ENCODE measurements around the gene CUL7. TPM values are rescaled to one million over a fixed set of nuclear protein-coding genes. Genes with fewer than 3 reads are reported as not detected.

CUL7 gene
- total and polyA plus RNA-seq, 10 of the 15 experiments (the other 5 are each of a cell fraction or from before 2014, with no cell fraction given), result 0.66 to 18.4 (median 10.9) TPM

DNA sequence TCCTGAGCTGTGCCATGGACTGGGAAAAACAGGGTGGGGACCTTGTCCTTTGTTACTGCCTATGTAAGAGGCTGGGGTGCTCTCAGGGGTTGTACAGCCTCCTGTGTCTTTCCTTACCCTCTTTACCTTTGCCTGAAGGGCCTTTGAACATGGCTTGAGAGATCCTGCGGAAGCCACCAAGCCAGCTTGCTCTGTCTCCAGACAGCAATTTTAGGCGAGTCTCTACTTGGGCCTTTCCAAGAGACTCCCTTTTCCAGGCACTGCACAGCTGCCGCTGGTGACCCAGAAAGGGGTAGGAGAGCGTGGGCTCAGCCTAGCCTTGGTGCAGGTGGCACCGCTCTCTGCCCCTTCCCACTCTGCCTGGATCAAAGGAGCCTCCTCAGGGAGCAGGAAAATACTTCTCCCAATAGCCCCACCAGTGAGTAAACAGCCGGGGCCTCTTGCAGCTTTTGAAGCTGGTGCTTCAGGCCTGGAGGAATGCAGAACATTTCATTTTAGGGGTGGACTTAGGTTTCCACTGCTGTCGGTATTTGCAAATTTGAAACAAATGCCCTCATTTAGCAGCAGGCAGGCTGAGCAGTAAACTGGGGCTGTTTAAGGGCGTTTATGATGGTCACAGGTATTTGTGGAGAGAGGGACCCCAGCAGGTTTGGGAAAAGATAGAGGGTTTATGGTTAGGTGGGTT lies 36.4 kb upstream of the CUL7 start:
- no peak for FAIRE-seq
- ChIA-PET POLR2A (interaction anchor here (0.9 kb wide), 1 partner anchor 8 kb away, joined by 5 read pairs; no protein-coding TSS in a partner anchor), SMC1A (ENCODE audit: uncharacterized antibody, unreplicated experiment) (interaction anchor here (1.0 kb wide), 1 partner anchor 10 kb away, joined by 4 read pairs; no protein-coding TSS in a partner anchor), RAD21 (ENCODE audit: unreplicated experiment) (no interaction called here), CTCF (interaction anchor here (1.2 kb wide), 1 partner anchor 8 kb away, joined by 5 read pairs; no protein-coding TSS in a partner anchor)
- no peak for ATAC-seq
- Histone ChIP-seq H3K79me2 (ENCODE audit: control insufficient read depth, insufficient read depth, low read length) (no peaks in the 10 kb centered on the region), H3K4me1 (ENCODE audit: control insufficient read depth, insufficient read depth, low read length) (peaks cover 12% of the 10 kb centered on the region), H3K4me2 (ENCODE audit: control insufficient read depth, insufficient read depth) (no peak overlapping the region), H3K36me3 (ENCODE audit: control insufficient read depth in 2 of 2, insufficient read depth in 2 of 2, low read length in 1 of 2) (no peaks in the 10 kb centered on the region), H3K9ac (ENCODE audit: control insufficient read depth, insufficient read depth, low read length) (no peak overlapping the region), H2AFZ (ENCODE audit: control insufficient read depth, low read depth, low read length) (no peak overlapping the region), H3K27ac (ENCODE audit: control insufficient read depth, insufficient read depth) (no peak overlapping the region), H3K9me3 (replicated peaks; ENCODE audit: control insufficient read depth, insufficient read depth, low read length) (no peaks in the 10 kb centered on the region), H3K4me3 (no peak overlapping the region), H4K20me1 (ENCODE audit: control insufficient read depth, insufficient read depth) (no peaks in the 10 kb centered on the region), H3K27me3 (replicated peaks in 1 of 2; ENCODE audit: control insufficient read depth in 2 of 2, insufficient read depth in 2 of 2, low read length in 1 of 2) (no peaks in the 10 kb centered on the region)
- WGBS (ENCODE audit: insufficient coverage, insufficient replicate concordance, low lambda C conversion rate, missing lambda C conversion rate), result 60% methylated on average over 8 of the region's 8 CpGs
- intact Hi-C loops (cut with micrococcal nuclease; ENCODE audit: unreplicated experiment) (no loop called here), in situ Hi-C loops (cut with MboI) (no loop called here)
- no peak for DNase-seq (ENCODE audit: low read depth, low spot score)
- no TSS peak for BruUV-seq (replicated peaks)
- TF ChIP-seq, protein P1, sequence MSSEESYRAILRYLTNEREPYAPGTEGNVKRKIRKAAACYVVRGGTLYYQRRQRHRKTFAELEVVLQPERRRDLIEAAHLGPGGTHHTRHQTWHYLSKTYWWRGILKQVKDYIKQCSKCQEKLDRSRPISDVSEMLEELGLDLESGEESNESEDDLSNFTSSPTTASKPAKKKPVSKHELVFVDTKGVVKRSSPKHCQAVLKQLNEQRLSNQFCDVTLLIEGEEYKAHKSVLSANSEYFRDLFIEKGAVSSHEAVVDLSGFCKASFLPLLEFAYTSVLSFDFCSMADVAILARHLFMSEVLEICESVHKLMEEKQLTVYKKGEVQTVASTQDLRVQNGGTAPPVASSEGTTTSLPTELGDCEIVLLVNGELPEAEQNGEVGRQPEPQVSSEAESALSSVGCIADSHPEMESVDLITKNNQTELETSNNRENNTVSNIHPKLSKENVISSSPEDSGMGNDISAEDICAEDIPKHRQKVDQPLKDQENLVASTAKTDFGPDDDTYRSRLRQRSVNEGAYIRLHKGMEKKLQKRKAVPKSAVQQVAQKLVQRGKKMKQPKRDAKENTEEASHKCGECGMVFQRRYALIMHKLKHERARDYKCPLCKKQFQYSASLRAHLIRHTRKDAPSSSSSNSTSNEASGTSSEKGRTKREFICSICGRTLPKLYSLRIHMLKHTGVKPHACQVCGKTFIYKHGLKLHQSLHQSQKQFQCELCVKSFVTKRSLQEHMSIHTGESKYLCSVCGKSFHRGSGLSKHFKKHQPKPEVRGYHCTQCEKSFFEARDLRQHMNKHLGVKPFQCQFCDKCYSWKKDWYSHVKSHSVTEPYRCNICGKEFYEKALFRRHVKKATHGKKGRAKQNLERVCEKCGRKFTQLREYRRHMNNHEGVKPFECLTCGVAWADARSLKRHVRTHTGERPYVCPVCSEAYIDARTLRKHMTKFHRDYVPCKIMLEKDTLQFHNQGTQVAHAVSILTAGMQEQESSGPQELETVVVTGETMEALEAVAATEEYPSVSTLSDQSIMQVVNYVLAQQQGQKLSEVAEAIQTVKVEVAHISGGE (CRISPR knock-in tag; IDR thresholded peaks at IDR 0.05), result no peak
- TF ChIP-seq CBX3 (IDR thresholded peaks at IDR 0.05; ENCODE audit: borderline replicate concordance, low read depth), result no peak
- TF ChIP-seq, protein P2, sequence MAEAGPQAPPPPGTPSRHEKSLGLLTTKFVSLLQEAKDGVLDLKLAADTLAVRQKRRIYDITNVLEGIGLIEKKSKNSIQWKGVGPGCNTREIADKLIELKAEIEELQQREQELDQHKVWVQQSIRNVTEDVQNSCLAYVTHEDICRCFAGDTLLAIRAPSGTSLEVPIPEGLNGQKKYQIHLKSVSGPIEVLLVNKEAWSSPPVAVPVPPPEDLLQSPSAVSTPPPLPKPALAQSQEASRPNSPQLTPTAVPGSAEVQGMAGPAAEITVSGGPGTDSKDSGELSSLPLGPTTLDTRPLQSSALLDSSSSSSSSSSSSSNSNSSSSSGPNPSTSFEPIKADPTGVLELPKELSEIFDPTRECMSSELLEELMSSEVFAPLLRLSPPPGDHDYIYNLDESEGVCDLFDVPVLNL (IDR thresholded peaks at IDR 0.05; ENCODE audit: low read depth, low read length), result no peak
- no peak for TF ChIP-seq EZH2 (IDR thresholded peaks at IDR 0.05; ENCODE audit: borderline replicate concordance, control insufficient read depth, low read depth, low read length)
- no peak for TF ChIP-seq JUNB (IDR thresholded peaks at IDR 0.05)

Data from GM12878 (cell line).